Upper lobe of right lung (tissue), 1 donor: ENCODE data around the gene LANCL1. TPM values are rescaled to one million over a fixed set of nuclear protein-coding genes. Genes with fewer than 3 reads are reported as not detected.

Experiments used
- ATAC-seq: fragments of 200-7000 bp; cut with Tn5 transposase; one replicate; pipeline ENCODE4 v1.9.1; 2020; ENCODE audit warnings: mild to moderate bottlenecking, moderate library complexity
- DNase-seq: peaks from one replicate; pipeline ENCODE4 v3.0.0-alpha.2; 2020
- H3K27ac ChIP-seq: fragments of 200-600 bp; one replicate; pipeline ENCODE4 v1.8.0; 2022
- H3K27me3 ChIP-seq: fragments of 200-600 bp; one replicate; pipeline ENCODE4 v1.8.0; 2022; ENCODE audit warnings: mild to moderate bottlenecking
- H3K36me3 ChIP-seq: fragments of 200-600 bp; one replicate; pipeline ENCODE4 v1.8.0; 2022
- H3K4me1 ChIP-seq: fragments of 200-600 bp; one replicate; pipeline ENCODE4 v1.8.0; 2022
- H3K4me3 ChIP-seq: fragments of 200-600 bp; one replicate; pipeline ENCODE4 v1.8.0; 2022; ENCODE audit warnings: mild to moderate bottlenecking
- H3K9me3 ChIP-seq: fragments of 200-600 bp; one replicate; pipeline ENCODE4 v1.8.0; 2022
- intact Hi-C: fragments of 100-400 bp; cut with DNase I; formaldehyde crosslinking; loops from one replicate; pipeline ENCODE4 v1.11.0; 2022
- total RNA-seq: library from RNA; stranded (reverse); fragmentation: NEBNext Ultra II Directional; extraction: Animal tissue kit (Norgen Biotek cat#: 25700); gene quantifications from one replicate; pipeline ENCODE4 v1.2.1, GENCODE V29; 2021
- TF ChIP-seq, protein P1 (sequence below): fragments of 200-600 bp; IDR thresholded peaks from one replicate; pipeline ENCODE4 v1.8.0; 2022; ENCODE audit warnings: antibody characterized with exemption
- donor health status: DM: no; HTN: yes; CAD: no; lungs with severe emphysema.

The LANCL1 gene
- total RNA-seq, 1 donor from 2014 or later = 32.2 TPM

DNA sequence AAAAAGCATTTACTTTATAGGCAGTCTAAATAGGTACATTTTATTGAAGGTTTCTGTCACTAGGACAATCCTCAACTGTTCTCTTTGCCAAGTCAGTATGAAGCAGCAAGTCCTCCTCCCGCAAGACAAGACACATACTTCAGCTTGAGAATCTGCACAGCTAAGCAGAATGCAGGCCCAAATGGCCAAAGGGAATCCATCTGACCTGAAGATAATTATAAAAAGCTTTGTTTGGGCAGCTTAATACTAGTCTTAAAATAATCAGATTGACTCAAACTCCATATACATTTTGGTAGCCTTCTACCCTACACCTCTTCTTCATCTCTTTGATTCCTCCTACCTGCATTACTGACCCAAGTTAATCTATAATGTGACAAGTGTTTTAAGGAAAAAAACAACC, 1.8 kb downstream of the LANCL1 start:
- intact Hi-C loops = no loop called here
- TF ChIP-seq, protein P1, sequence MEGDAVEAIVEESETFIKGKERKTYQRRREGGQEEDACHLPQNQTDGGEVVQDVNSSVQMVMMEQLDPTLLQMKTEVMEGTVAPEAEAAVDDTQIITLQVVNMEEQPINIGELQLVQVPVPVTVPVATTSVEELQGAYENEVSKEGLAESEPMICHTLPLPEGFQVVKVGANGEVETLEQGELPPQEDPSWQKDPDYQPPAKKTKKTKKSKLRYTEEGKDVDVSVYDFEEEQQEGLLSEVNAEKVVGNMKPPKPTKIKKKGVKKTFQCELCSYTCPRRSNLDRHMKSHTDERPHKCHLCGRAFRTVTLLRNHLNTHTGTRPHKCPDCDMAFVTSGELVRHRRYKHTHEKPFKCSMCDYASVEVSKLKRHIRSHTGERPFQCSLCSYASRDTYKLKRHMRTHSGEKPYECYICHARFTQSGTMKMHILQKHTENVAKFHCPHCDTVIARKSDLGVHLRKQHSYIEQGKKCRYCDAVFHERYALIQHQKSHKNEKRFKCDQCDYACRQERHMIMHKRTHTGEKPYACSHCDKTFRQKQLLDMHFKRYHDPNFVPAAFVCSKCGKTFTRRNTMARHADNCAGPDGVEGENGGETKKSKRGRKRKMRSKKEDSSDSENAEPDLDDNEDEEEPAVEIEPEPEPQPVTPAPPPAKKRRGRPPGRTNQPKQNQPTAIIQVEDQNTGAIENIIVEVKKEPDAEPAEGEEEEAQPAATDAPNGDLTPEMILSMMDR = no peak
- Histone ChIP-seq H3K36me3 (peaks cover 28% of the 10 kb centered on the region), H3K9me3 (no peaks in the 10 kb centered on the region), H3K4me3 (no peak overlapping the region), H3K4me1 (peaks cover 8% of the 10 kb centered on the region), H3K27ac (no peak overlapping the region), H3K27me3 (no peaks in the 10 kb centered on the region)
- DNase-seq (no peak), ATAC-seq (no peak)

GRCh38 chr2:210461401-210461800, 15.2 kb downstream of the LANCL1 start:
- Histone ChIP-seq H3K4me3 (no peak overlapping the region), H3K27ac (no peak overlapping the region), H3K36me3 (peaks cover 47% of the 10 kb centered on the region), H3K4me1 (no peaks in the 10 kb centered on the region), H3K9me3 (no peaks in the 10 kb centered on the region), H3K27me3 (no peaks in the 10 kb centered on the region)
- TF ChIP-seq, protein P1 = no peak
- no peak for DNase-seq
- no peak for ATAC-seq
- intact Hi-C loops = no loop called here

DNA sequence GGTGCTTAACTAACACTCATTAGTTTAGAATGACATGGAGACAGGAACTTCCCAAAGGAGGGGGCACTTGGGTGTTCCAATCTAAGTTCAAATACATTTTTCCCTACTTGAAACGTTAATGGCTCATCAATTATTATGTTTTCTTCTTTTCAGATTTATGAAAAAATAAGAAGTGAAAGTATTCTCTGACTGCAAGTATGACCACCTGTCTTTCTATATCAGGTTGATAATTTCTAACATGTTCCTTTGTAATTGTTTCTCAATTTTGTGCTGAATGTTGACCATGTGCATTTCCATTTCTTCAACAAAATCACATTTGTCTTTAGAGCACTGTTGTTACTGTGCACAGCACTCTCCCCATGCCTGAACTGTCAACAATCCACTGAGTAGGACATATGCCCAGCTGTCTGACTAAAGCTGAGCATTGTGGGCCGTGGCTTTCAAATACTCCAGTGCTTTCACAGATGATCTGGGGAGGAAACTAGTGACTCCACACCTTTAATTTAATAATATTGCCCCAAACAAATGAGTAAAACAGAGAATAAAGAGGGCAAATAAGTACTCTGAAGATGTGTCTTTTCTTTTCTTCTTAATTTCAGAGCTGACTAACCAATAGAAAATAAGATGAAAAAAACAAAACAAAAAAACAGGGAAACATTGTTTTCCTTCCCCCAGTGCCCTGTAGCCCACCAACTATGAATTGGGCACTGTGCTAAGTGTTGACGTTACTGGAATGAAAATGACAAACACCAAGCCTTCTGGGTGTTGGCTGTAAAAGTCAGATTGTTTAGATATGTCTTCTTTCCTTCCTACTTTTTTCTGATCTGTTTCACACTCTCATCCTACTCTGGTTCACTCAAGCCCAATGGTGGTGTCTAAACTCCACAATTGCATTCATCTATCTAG, 16.0 kb downstream of the LANCL1 start:
- TF ChIP-seq, protein P1 = no peak
- no peak for DNase-seq
- intact Hi-C loops = no loop called here
- no peak for ATAC-seq
- H3K4me3 ChIP-seq = no peak overlapping the region
- H3K36me3 ChIP-seq = peaks cover 45% of the 10 kb centered on the region
- no peaks in the 10 kb centered on the region for H3K4me1 ChIP-seq
- no peaks in the 10 kb centered on the region for H3K27me3 ChIP-seq
- H3K9me3 ChIP-seq = no peaks in the 10 kb centered on the region
- no peak overlapping the region for H3K27ac ChIP-seq

DNA sequence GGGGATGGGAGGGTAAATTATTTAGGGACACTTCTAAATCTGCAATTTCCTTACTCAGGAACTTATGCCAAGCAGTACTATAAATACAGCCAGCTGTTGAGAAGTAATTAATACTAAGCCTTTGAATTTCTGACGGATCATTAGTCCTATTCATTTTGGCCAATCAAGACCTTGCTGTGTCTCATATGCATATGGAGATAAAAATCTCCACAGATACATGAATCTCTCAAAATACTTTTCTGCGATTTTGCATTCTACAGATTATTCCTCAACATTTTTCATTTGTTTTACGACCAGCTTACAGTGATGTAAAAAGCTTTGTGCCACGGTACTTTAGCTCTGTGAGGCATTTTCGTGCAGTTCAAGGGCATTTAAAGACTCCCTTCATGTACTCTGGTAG, 16.7 kb downstream of the LANCL1 start:
- DNase-seq (no peak), ATAC-seq (no peak)
- Histone ChIP-seq H3K4me1 (no peaks in the 10 kb centered on the region), H3K4me3 (no peak overlapping the region), H3K27me3 (no peaks in the 10 kb centered on the region), H3K27ac (no peak overlapping the region), H3K36me3 (peaks cover 45% of the 10 kb centered on the region), H3K9me3 (no peaks in the 10 kb centered on the region)
- intact Hi-C loops = no loop called here
- TF ChIP-seq, protein P1 = no peak

DNA sequence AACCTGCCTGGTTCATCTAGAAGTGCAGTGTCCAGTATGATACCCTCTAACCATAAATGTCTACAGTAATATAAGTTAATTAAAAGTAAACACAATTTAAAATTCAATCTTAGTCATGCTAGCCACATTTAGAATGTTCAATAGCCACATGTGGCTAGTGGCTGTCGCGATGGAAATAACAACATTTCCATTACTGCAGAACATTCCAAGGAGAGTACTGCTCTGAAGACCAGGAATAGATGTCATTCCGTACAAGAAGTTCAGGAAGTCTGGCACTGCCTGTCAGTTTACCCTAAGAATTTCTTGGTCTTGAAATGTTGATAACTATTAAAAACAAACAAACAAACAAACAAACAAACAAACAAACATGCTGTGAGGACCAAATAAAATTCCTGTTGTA, 17.2 kb downstream of the LANCL1 start:
- Histone ChIP-seq H3K36me3 (peaks cover 49% of the 10 kb centered on the region), H3K4me1 (no peaks in the 10 kb centered on the region), H3K9me3 (no peaks in the 10 kb centered on the region), H3K4me3 (no peak overlapping the region), H3K27me3 (no peaks in the 10 kb centered on the region), H3K27ac (no peak overlapping the region)
- intact Hi-C loops = no loop called here
- ATAC-seq (no peak), DNase-seq (no peak)
- TF ChIP-seq, protein P1 = no peak
